Astrocyte (in vitro differentiated cells and primary cell): ENCODE data around the gene EME1. TPM values are rescaled to one million over a fixed set of nuclear protein-coding genes. Genes with fewer than 3 reads are reported as not detected.

Experiments
- DNase-seq: peaks from one replicate; pipeline ENCODE4 v3.0.0-alpha.2; 2010; ENCODE audit warnings: low read depth
- FAIRE-seq: peaks from 2 replicates; lab custom pipeline; 2011; peaks lifted over from hg19 to GRCh38; lab: Jason Lieb, UNC
- H2AFZ ChIP-seq: 2 replicates; pipeline ENCODE4 v1.6.0; 2012; ENCODE audit warnings: low read depth, low read length, inconsistent platforms
- H3K27ac ChIP-seq: 2 replicates; pipeline ENCODE4 v1.5.1; 2011; ENCODE audit warnings: low read depth, low read length, inconsistent platforms
- H3K27me3 ChIP-seq: 2 replicates; pipeline ENCODE4 v1.6.0; 2011; ENCODE audit warnings: low read length, inconsistent platforms; ENCODE audit not compliant: insufficient read depth
- H3K36me3 ChIP-seq: 2 replicates; pipeline ENCODE4 v1.5.1; 2011; ENCODE audit warnings: low read length, inconsistent platforms; ENCODE audit not compliant: insufficient read depth
- H3K4me1 ChIP-seq: 2 replicates; pipeline ENCODE4 v1.5.1; 2011; ENCODE audit warnings: low read length, inconsistent platforms; ENCODE audit not compliant: insufficient read depth
- H3K4me2 ChIP-seq: 2 replicates; pipeline ENCODE4 v1.6.0; 2012; ENCODE audit warnings: low read length, inconsistent platforms
- H3K4me3 ChIP-seq: 2 replicates; pipeline ENCODE4 v1.5.1; 2011; ENCODE audit warnings: low read depth, mild to moderate bottlenecking, low read length, inconsistent platforms; ENCODE audit not compliant: insufficient read depth
- H3K79me2 ChIP-seq: 2 replicates; pipeline ENCODE4 v1.6.0; 2012; ENCODE audit warnings: mild to moderate bottlenecking, low read length, inconsistent platforms; ENCODE audit not compliant: insufficient read depth
- H3K9ac ChIP-seq: 2 replicates; pipeline ENCODE4 v1.6.0; 2012; ENCODE audit warnings: mild to moderate bottlenecking, low read length, inconsistent platforms
- H3K9me3 ChIP-seq: 2 replicates; pipeline ENCODE4 v1.5.1; 2012; ENCODE audit warnings: low read depth, mild to moderate bottlenecking, low read length, inconsistent platforms; ENCODE audit not compliant: insufficient read depth
- H4K20me1 ChIP-seq: 2 replicates; pipeline ENCODE4 v1.6.0; 2012; ENCODE audit warnings: low read length, inconsistent platforms; ENCODE audit not compliant: insufficient read depth
- H3K27ac Mint-ChIP-seq: one replicate; pipeline ENCODE4 v1.8.0; 2021; ENCODE audit warnings: mild to moderate bottlenecking, mixed read lengths; ENCODE audit not compliant: unreplicated experiment
- H3K27me3 Mint-ChIP-seq: one replicate; pipeline ENCODE4 v1.8.0; 2021; ENCODE audit warnings: low read depth, mixed read lengths; ENCODE audit not compliant: unreplicated experiment
- H3K36me3 Mint-ChIP-seq: one replicate; pipeline ENCODE4 v1.8.0; 2021; ENCODE audit warnings: low read depth, mixed read lengths; ENCODE audit not compliant: unreplicated experiment
- H3K4me1 Mint-ChIP-seq: one replicate; pipeline ENCODE4 v1.8.0; 2021; ENCODE audit warnings: low read depth, mixed read lengths; ENCODE audit not compliant: unreplicated experiment
- H3K4me3 Mint-ChIP-seq: one replicate; pipeline ENCODE4 v1.8.0; 2021; ENCODE audit warnings: mild to moderate bottlenecking, moderate library complexity, mixed read lengths; ENCODE audit not compliant: unreplicated experiment
- H3K9me3 Mint-ChIP-seq: one replicate; pipeline ENCODE4 v1.8.0; 2021; ENCODE audit warnings: mild to moderate bottlenecking, mixed read lengths; ENCODE audit not compliant: unreplicated experiment
- CTCF ChIP-seq: IDR thresholded peaks from 2 replicates; pipeline ENCODE4 v1.5.1; 2011; ENCODE audit warnings: low read depth, mild to moderate bottlenecking, inconsistent platforms, low read length, moderate library complexity; ENCODE audit not compliant: insufficient read depth
- EZH2 ChIP-seq: IDR thresholded peaks from 2 replicates; pipeline ENCODE4 v1.6.1; 2012; ENCODE audit warnings: mild to moderate bottlenecking, low read length, inconsistent platforms; ENCODE audit not compliant: insufficient read depth
- total RNA-seq: library from RNA; stranded (reverse); gene quantifications from 2 replicates; pipeline ENCODE4 v1.2.1, GENCODE V29; 2021

The EME1 gene
- total RNA-seq, 1 donor from 2014 or later, result 3.1 TPM

DNA sequence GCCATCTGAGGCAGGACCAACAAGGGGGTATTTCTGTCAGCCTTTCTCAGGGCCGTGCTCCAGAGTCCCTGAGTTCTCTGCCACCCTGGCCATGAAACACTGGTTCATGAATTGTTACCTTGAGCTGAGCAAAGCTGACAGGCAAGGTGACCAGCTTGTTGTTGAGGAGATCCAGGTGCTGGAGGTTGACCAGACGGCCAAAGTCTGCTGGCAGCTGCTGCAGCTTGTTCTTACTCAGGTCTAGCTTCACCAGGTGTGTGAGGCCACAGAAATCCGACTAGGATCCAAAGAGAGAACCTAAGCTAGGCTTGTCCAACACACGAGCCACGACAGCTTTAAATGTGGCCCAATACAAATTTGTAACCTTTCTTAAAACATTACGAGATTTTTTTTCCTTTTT lies 19.6 kb downstream of the EME1 start:
- Histone ChIP-seq H3K36me3 (peaks cover 69% of the 10 kb centered on the region), H3K79me2 (peaks cover 94% of the 10 kb centered on the region), H4K20me1 (peaks cover 93% of the 10 kb centered on the region), H3K9ac (no peak overlapping the region), H3K4me1 (peaks cover 19% of the 10 kb centered on the region), H3K4me3 (no peak overlapping the region), H3K27ac (no peak overlapping the region), H3K27me3 (no peaks in the 10 kb centered on the region), H3K9me3 (no peaks in the 10 kb centered on the region), H2AFZ (no peak overlapping the region), H3K4me2 (no peak overlapping the region)
- peaks cover 10% of the 10 kb centered on the region for H3K4me1 Mint-ChIP-seq
- FAIRE-seq (no peak), DNase-seq (no peak)
- H3K27ac Mint-ChIP-seq, result no peak overlapping the region
- TF ChIP-seq EZH2 (no peak), CTCF (no peak)
- H3K4me3 Mint-ChIP-seq, result no peak overlapping the region
- no peaks in the 10 kb centered on the region for H3K27me3 Mint-ChIP-seq
- no peaks in the 10 kb centered on the region for H3K9me3 Mint-ChIP-seq
- H3K36me3 Mint-ChIP-seq, result peaks cover 29% of the 10 kb centered on the region

GRCh38 chr17:50393700-50394099 lies 20.7 kb downstream of the EME1 start:
- peak overlapping the region; percentile 98 for H3K4me2 ChIP-seq
- TF ChIP-seq CTCF, result no peak
- no peak for TF ChIP-seq EZH2
- DNase-seq, result no peak
- peak overlapping the region; percentile 71 for H3K4me3 Mint-ChIP-seq
- no peaks in the 10 kb centered on the region for H3K27me3 ChIP-seq
- no peaks in the 10 kb centered on the region for H3K9me3 ChIP-seq
- no peak for FAIRE-seq
- no peak overlapping the region for H3K27ac Mint-ChIP-seq
- H3K36me3 Mint-ChIP-seq, result peaks cover 19% of the 10 kb centered on the region
- H4K20me1 ChIP-seq, result peaks cover 82% of the 10 kb centered on the region
- peaks cover 19% of the 10 kb centered on the region for H3K4me1 ChIP-seq
- no peaks in the 10 kb centered on the region for H3K27me3 Mint-ChIP-seq
- H3K9ac ChIP-seq, result no peak overlapping the region
- peaks cover 84% of the 10 kb centered on the region for H3K79me2 ChIP-seq
- no peak overlapping the region for H2AFZ ChIP-seq
- H3K36me3 ChIP-seq, result peaks cover 59% of the 10 kb centered on the region
- no peak overlapping the region for H3K27ac ChIP-seq
- H3K4me1 Mint-ChIP-seq, result peaks cover 10% of the 10 kb centered on the region
- no peaks in the 10 kb centered on the region for H3K9me3 Mint-ChIP-seq
- no peak overlapping the region for H3K4me3 ChIP-seq

DNA sequence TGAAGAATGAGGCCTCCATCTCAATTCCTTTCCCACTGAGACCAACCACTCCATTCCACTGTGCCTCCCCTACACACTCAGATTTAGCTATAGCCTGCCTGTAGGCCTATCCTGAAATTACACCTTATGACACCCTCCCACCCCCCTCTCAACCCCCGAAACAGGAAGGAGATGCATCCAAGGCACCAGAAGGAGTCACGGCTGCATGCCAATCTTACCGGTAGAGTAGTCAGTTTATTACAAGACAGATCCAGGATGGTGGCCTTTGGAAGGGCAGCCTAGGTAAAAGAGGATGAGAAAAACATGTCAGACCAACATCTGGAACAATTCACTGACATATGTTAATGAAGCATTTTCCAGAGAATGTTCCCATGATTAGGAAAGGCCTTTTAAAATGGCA lies 21.7 kb downstream of the EME1 start:
- Histone ChIP-seq H2AFZ (no peak overlapping the region), H3K27ac (no peak overlapping the region), H3K79me2 (peaks cover 73% of the 10 kb centered on the region), H4K20me1 (peaks cover 72% of the 10 kb centered on the region), H3K36me3 (peaks cover 49% of the 10 kb centered on the region), H3K4me1 (peaks cover 19% of the 10 kb centered on the region), H3K4me3 (peak overlapping the region; percentile 99), H3K27me3 (no peaks in the 10 kb centered on the region), H3K9me3 (no peaks in the 10 kb centered on the region), H3K4me2 (peak overlapping the region; percentile 98), H3K9ac (peak overlapping the region; percentile 99)
- FAIRE-seq, result no peak
- Mint-ChIP-seq H3K9me3 (no peaks in the 10 kb centered on the region), H3K27me3 (no peaks in the 10 kb centered on the region), H3K4me1 (peaks cover 10% of the 10 kb centered on the region), H3K27ac (no peak overlapping the region), H3K36me3 (peaks cover 18% of the 10 kb centered on the region), H3K4me3 (peak overlapping the region; percentile 99)
- no peak for DNase-seq
- TF ChIP-seq EZH2 (no peak), CTCF (no peak)
